ENCODE results near the gene ANKRD17. TPM values are rescaled to one million over a fixed set of nuclear protein-coding genes. Genes with fewer than 3 reads are reported as not detected.

Gene ANKRD17
- total and polyA plus RNA-seq, 2 donors (not counting 3 experiments of a cell fraction or from before 2014, with no cell fraction given): 33.3 to 64.4 TPM

- Histone ChIP-seq H3K79me2 (ENCODE audit: control insufficient read depth, insufficient read depth, low read length) (no peaks in the 10 kb centered on the region), H3K9me3 (replicated peaks; ENCODE audit: control insufficient read depth, insufficient read depth, low read length) (no peaks in the 10 kb centered on the region), H3K36me3 (ENCODE audit: control insufficient read depth in 2 of 2, extremely low read depth in 1 of 2, insufficient read depth in 2 of 2, low read length in 2 of 2) (no peaks in the 10 kb centered on the region), H3K9me1 (replicated peaks; ENCODE audit: control insufficient read depth, extremely low read depth, insufficient read depth, low read length) (no peaks in the 10 kb centered on the region), H2AFZ (ENCODE audit: low read depth, low read length) (no peak overlapping the region), H3K9ac (replicated peaks; ENCODE audit: extremely low read depth, insufficient read depth, low read length) (no peak overlapping the region), H3K27ac (ENCODE audit: insufficient read depth, low read depth, low read length) (no peak overlapping the region), H3K4me2 (ENCODE audit: insufficient read depth, low read length) (no peak overlapping the region), H3K4me3 (replicated peaks in 1 of 3; ENCODE audit: insufficient read depth in 1 of 3, low read depth in 1 of 3, low read length in 3 of 3) (no peak overlapping the region), H4K20me1 (replicated peaks; ENCODE audit: control insufficient read depth, extremely low read depth, insufficient read depth, low read length) (no peaks in the 10 kb centered on the region), H3K4me1 (ENCODE audit: control insufficient read depth, extremely low read depth, insufficient read depth, low read length) (no peaks in the 10 kb centered on the region), H3K27me3 (ENCODE audit: control insufficient read depth in 2 of 2, insufficient read depth in 2 of 2, low read length in 2 of 2) (peaks cover 1 to 9% of the 10 kb centered on the region in 2 experiments)
- BruUV-seq (replicated peaks): no TSS peak
- TF ChIP-seq CTCF (IDR thresholded peaks at IDR 0.05; ENCODE audit: extremely low read depth in 1 of 2, insufficient read depth in 1 of 2, low read depth in 1 of 2, low read length in 2 of 2) (no peak), MAX (IDR thresholded peaks at IDR 0.05; ENCODE audit: insufficient read depth, insufficient read length) (no peak), FOS (IDR thresholded peaks at IDR 0.05; ENCODE audit: borderline replicate concordance, insufficient read depth, low read length) (no peak), MYC (IDR thresholded peaks at IDR 0.05; ENCODE audit: low read depth, low read length) (no peak), POLR2AphosphoS5 (IDR thresholded peaks at IDR 0.05; ENCODE audit: insufficient read depth, low read depth, low read length) (no peak), GATA2 (IDR thresholded peaks at IDR 0.05; ENCODE audit: insufficient read depth, insufficient read length, low read depth, low read length) (no peak), JUN (IDR thresholded peaks at IDR 0.05; ENCODE audit: borderline replicate concordance, insufficient read depth, insufficient read length, low read depth) (no peak), POLR2A (IDR thresholded peaks at IDR 0.05; ENCODE audit: low read depth, low read length) (no peak), EZH2 (IDR thresholded peaks at IDR 0.05; ENCODE audit: borderline replicate concordance, low read depth, low read length, severe bottlenecking) (no peak)
- intact Hi-C loops (cut with micrococcal nuclease) (no loop called here), dilution Hi-C loops (cut with MboI; ENCODE audit: extremely low pct_ligation_motif_present, low sequenced_read_pairs) (no loop called here)
- DNase-seq (ENCODE audit: low read depth, low spot score) (no peak), FAIRE-seq (no peak)
- POLR2A ChIA-PET: no interaction called here
- CTCF ChIA-PET: no interaction called here
These were observed 230.0 kb downstream of the ANKRD17 start for GRCh38 chr4:73028621-73029020.

Small RNA genes within 50 kb of the gene (small RNA-seq; reads per million reads assigned to genes)
- gene RF00334 (ENCODE audit: insufficient read depth, insufficient read length, low read depth, low replicate concordance) (not detected), gene RNU6ATAC5P (ENCODE audit: insufficient read depth, insufficient read length, low read depth, low replicate concordance) (not detected)

Other genes with a start within 250 kb of the ANKRD17 start
- gene COX18, start 189.1 kb downstream of the ANKRD17 start, total RNA-seq: 10.6 and 13.0 TPM in 2 replicates
- 11.7 and 12.0 TPM in 2 replicates for gene COX18, start 189.1 kb downstream of the ANKRD17 start, polyA plus RNA-seq
- gene ALB, start 145.5 kb upstream of the ANKRD17 start, total RNA-seq: not detected in 2 replicates
- not detected in 2 replicates for gene ALB, start 145.5 kb upstream of the ANKRD17 start, polyA plus RNA-seq
- not detected in 2 replicates for gene AFP, start 177.4 kb upstream of the ANKRD17 start, total RNA-seq
- not detected in 2 replicates for gene AFP, start 177.4 kb upstream of the ANKRD17 start, polyA plus RNA-seq
- not detected in 2 replicates for gene AFM, start 222.9 kb upstream of the ANKRD17 start, total RNA-seq
- not detected in 2 replicates for gene AFM, start 222.9 kb upstream of the ANKRD17 start, polyA plus RNA-seq